MCF 10A (cell line): ENCODE results near the gene CFB. TPM values are rescaled to one million over a fixed set of nuclear protein-coding genes. Genes with fewer than 3 reads are reported as not detected.
A peak's percentile ranks its signal among the peaks of the same experiment; 100 is the strongest.

Experiments
- BruUV-seq: library from RNA; stranded (reverse); fragments of 400-500 nt; replicated peaks from 2 replicates; lab custom pipeline; 2021; lab: Mats Ljungman, UMichigan
- CTCF ChIA-PET: fragments of 300-600 bp; sonication (Branson Sonifier 250); formaldehyde crosslinking; extraction: SDS; loops from one replicate; lab custom pipeline; 2021; ENCODE audit warnings: antibody characterized with exemption, inconsistent platforms; lab: Yijun Ruan, JAX
- POLR2A ChIA-PET: fragments of 300-600, 350-650 bp; sonication (Branson Sonifier 250); formaldehyde crosslinking; extraction: SDS; loops from one replicate; lab custom pipeline; 2020; ENCODE audit warnings: antibody characterized with exemption, inconsistent platforms; lab: Yijun Ruan, JAX
- DNase-seq: peaks from one replicate; pipeline ENCODE4 v3.0.0-alpha.2; 2018; ENCODE audit not compliant: unreplicated experiment
- H3K27ac Mint-ChIP-seq: one replicate; pipeline ENCODE4 v1.8.0; 2022; ENCODE audit warnings: mild to moderate bottlenecking, low read depth, mixed read lengths; ENCODE audit not compliant: unreplicated experiment
- H3K27me3 Mint-ChIP-seq: one replicate; pipeline ENCODE4 v1.8.0; 2022; ENCODE audit warnings: mixed read lengths; ENCODE audit not compliant: insufficient read depth, unreplicated experiment
- H3K36me3 Mint-ChIP-seq: one replicate; pipeline ENCODE4 v1.8.0; 2022; ENCODE audit warnings: mild to moderate bottlenecking, moderate library complexity, mixed read lengths; ENCODE audit not compliant: insufficient read depth, unreplicated experiment
- H3K4me1 Mint-ChIP-seq: one replicate; pipeline ENCODE4 v1.8.0; 2022; ENCODE audit warnings: mixed read lengths; ENCODE audit not compliant: insufficient read depth, unreplicated experiment
- H3K4me3 Mint-ChIP-seq: one replicate; pipeline ENCODE4 v1.8.0; 2022; ENCODE audit warnings: mild to moderate bottlenecking, moderate library complexity, mixed read lengths; ENCODE audit not compliant: unreplicated experiment
- H3K9me3 Mint-ChIP-seq: one replicate; pipeline ENCODE4 v1.8.0; 2022; ENCODE audit warnings: mixed read lengths; ENCODE audit not compliant: unreplicated experiment
- CTCF ChIP-seq: fragments of 200-600 bp; IDR thresholded peaks from one replicate; pipeline ENCODE4 v1.8.0; 2022; ENCODE audit warnings: antibody characterized with exemption, mild to moderate bottlenecking; ENCODE audit not compliant: unreplicated experiment
- intact Hi-C: fragments of 100-400 bp; cut with micrococcal nuclease; formaldehyde crosslinking; loops from 2 replicates; pipeline ENCODE4 v1.14.1; 2022
- total RNA-seq: library from RNA; stranded (reverse); gene quantifications from 2 replicates; pipeline ENCODE4 v1.2.3, GENCODE V29; 2022

Gene CFB
- total RNA-seq, 1 experiment from 2014 or later = 24.6 TPM

- no peaks in the 10 kb centered on the region for H3K9me3 Mint-ChIP-seq
- TF ChIP-seq CTCF = no peak
- POLR2A ChIA-PET = interaction anchor here (0.5 to 3.6 kb wide), 7 partner anchors 9 to 227 kb away, joined by 3 to 37 read pairs (median 4); partner anchors contain the start of genes DXO, EHMT2, NELFE and NEU1
- DNase-seq = no peak
- H3K4me3 Mint-ChIP-seq = no peak overlapping the region
- CTCF ChIA-PET = interaction anchor here (0.6 to 3.9 kb wide), 8 partner anchors 12 to 373 kb away, joined by 3 to 32 read pairs (median 5); partner anchors contain the start of genes EHMT2 and ZBTB12
- peak overlapping the region; percentile 44 for H3K27ac Mint-ChIP-seq
- no TSS peak for BruUV-seq
- H3K4me1 Mint-ChIP-seq = peaks cover 41% of the 10 kb centered on the region
- no peaks in the 10 kb centered on the region for H3K27me3 Mint-ChIP-seq
- intact Hi-C loops = loop anchor here (10.0 kb wide), 1 partner anchor 115 kb away; no protein-coding TSS in a partner anchor
- peaks cover 57% of the 10 kb centered on the region for H3K36me3 Mint-ChIP-seq
Observed at GRCh38 chr6:31949926-31950548, 4.1 kb downstream of the CFB start.

- Mint-ChIP-seq H3K27ac (peak overlapping the region; percentile 61), H3K4me1 (peaks cover 21% of the 10 kb centered on the region), H3K36me3 (peaks cover 71% of the 10 kb centered on the region), H3K27me3 (no peaks in the 10 kb centered on the region), H3K4me3 (no peak overlapping the region), H3K9me3 (no peaks in the 10 kb centered on the region)
- no TSS peak for BruUV-seq
- peak; percentile 75 for TF ChIP-seq CTCF
- intact Hi-C loops = loop anchor here (1.0 to 10.0 kb wide), 3 partner anchors 50 to 272 kb away; partner anchors contain the start of gene ZBTB12
- peak; percentile 73 for DNase-seq
- POLR2A ChIA-PET = interaction anchor here (0.8 to 3.4 kb wide), 11 partner anchors 12 to 243 kb away, joined by 3 to 37 read pairs (median 6); partner anchors contain the start of genes DXO, EHMT2 and ZBTB12
- CTCF ChIA-PET = interaction anchor here (0.6 to 3.9 kb wide), 38 partner anchors 8 to 1243 kb away, joined by 3 to 32 read pairs (median 4); partner anchors contain the start of genes C2, DXO and EHMT2
Observed at GRCh38 chr6:31952140-31952805, 6.4 kb downstream of the CFB start.

- ChIA-PET POLR2A (interaction anchor here (0.7 to 3.4 kb wide), 8 partner anchors 13 to 243 kb away, joined by 3 to 37 read pairs (median 6); partner anchors contain the start of genes DXO, EHMT2 and ZBTB12), CTCF (interaction anchor here (0.6 to 3.9 kb wide), 24 partner anchors 11 to 457 kb away, joined by 3 to 32 read pairs (median 6); partner anchors contain the start of genes C2, DXO and EHMT2)
- H3K27me3 Mint-ChIP-seq = no peaks in the 10 kb centered on the region
- peaks cover 16% of the 10 kb centered on the region for H3K4me1 Mint-ChIP-seq
- BruUV-seq = no TSS peak
- TF ChIP-seq CTCF = no peak
- H3K27ac Mint-ChIP-seq = peak overlapping the region; percentile 61
- no peaks in the 10 kb centered on the region for H3K9me3 Mint-ChIP-seq
- peaks cover 72% of the 10 kb centered on the region for H3K36me3 Mint-ChIP-seq
- intact Hi-C loops = loop anchor here (1.0 to 10.0 kb wide), 3 partner anchors 51 to 273 kb away; partner anchors contain the start of gene ZBTB12
- DNase-seq = no peak
- no peak overlapping the region for H3K4me3 Mint-ChIP-seq
Observed at GRCh38 chr6:31952890-31953289, 7.0 kb downstream of the CFB start.

- peaks cover 65% of the 10 kb centered on the region for H3K36me3 Mint-ChIP-seq
- no peak for DNase-seq
- H3K27ac Mint-ChIP-seq = no peak overlapping the region
- no peak overlapping the region for H3K4me3 Mint-ChIP-seq
- H3K4me1 Mint-ChIP-seq = peaks cover under 1% of the 10 kb centered on the region
- no peaks in the 10 kb centered on the region for H3K27me3 Mint-ChIP-seq
- ChIA-PET POLR2A (no interaction called here), CTCF (interaction anchor here (0.7 to 0.9 kb wide), 3 partner anchors 51 to 122 kb away, joined by 3 to 6 read pairs (median 3); no protein-coding TSS in a partner anchor)
- no peaks in the 10 kb centered on the region for H3K9me3 Mint-ChIP-seq
- intact Hi-C loops = loop anchor here (10.0 kb wide), 1 partner anchor 120 kb away; no protein-coding TSS in a partner anchor
- TF ChIP-seq CTCF = no peak
- no TSS peak for BruUV-seq
Observed at GRCh38 chr6:31954511-31954910, 8.6 kb downstream of the CFB start.
